Hepatic stellate cell (primary cell): Measurements from ENCODE around the gene NPAS2.
A peak's percentile ranks its signal among the peaks of the same experiment; 100 is the strongest.

Source experiments
- DNase-seq: peaks from one replicate; pipeline ENCODE4 v3.0.0; 2011; ENCODE audit warnings: low spot score

NPAS2 gene

DNA sequence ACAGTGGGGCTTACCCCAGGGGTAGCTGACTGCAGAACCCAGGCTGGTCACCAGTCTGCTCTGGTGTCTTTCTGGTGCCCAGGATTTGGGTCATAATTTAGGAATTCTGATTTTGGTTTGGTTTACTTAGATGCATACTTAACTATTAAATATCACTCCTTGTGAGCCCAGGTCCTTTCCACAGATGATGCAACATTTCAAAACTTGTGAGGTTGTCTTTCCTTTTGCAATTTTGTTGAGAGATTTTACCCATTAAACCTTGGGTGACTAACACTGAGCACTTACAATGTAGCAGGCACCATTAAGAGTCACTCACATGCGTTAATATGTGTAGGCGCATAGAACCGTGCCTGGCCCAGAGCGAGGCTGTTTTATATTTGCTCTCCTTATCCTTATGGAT is 120.3 kb downstream of the NPAS2 start:
- no peak for DNase-seq

DNA sequence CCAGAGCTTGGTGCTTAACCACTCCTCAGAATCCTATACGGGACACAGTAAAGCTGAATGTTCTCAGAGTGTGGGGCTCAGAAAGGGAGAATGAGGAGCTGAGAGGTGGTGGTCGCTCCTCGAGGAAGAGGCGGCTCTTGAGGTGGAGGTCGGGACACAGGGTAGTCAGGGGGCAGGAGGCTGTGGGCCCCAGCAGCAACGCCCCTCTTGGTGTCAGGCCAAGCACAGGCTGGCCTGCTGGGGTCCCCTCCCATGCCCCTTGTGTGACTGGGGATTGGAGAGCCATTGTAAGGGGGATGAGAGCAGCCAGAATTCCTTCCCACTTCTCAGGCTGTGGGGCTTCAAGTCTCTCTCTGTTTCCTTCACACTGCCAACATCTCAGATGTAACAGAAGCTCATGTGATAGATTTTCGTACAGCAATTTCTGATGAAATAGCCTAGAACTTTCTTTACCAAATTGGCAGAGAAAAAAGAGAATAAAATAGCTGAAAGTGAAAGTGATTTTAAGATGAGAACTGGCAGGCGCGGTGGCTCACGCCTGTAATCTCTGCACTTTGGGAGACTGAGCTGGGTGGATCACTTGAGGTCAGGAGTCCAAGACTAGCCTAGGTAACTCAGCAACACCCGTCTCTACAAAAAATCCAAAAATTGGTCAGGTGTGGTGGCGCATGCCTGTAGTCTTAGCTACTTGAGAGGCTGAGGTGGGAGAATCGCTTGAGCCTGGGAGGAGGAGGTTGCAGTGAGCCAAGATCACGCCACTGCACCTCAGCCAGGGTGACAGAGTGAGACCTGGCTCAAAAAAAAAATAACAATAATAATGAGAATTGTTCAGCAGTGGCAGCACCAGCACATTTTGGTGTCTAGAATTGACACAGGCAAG is 121.1 kb downstream of the NPAS2 start:
- DNase-seq, result no peak

DNA sequence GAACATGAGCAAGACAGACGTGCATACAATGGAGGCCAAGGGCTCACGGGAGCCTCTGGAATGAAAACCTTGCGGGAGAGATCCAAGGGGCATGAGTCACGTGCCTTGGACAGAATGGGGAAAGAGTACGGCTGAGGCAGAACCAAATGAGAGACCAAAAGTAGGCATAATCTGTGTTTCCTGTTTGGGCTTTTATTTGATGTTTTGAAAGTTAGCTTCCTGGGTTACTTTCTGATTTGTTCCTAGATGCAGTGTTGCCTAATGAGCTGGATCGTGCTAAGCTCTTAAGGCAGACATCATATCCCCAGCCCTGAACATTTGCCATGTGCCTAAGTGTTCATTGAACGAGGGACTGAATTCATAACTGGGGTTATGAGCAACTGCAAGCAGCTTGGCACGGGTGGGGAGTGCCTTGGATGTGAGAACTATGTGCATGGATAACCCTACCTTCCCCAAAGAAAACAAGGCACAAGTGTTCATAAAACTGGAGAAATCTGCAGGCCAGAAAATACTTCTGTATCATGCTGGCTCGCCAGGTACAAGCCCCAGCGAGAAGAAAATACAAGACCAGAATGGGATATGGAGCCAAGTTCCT is 121.8 kb downstream of the NPAS2 start:
- no peak for DNase-seq

DNA sequence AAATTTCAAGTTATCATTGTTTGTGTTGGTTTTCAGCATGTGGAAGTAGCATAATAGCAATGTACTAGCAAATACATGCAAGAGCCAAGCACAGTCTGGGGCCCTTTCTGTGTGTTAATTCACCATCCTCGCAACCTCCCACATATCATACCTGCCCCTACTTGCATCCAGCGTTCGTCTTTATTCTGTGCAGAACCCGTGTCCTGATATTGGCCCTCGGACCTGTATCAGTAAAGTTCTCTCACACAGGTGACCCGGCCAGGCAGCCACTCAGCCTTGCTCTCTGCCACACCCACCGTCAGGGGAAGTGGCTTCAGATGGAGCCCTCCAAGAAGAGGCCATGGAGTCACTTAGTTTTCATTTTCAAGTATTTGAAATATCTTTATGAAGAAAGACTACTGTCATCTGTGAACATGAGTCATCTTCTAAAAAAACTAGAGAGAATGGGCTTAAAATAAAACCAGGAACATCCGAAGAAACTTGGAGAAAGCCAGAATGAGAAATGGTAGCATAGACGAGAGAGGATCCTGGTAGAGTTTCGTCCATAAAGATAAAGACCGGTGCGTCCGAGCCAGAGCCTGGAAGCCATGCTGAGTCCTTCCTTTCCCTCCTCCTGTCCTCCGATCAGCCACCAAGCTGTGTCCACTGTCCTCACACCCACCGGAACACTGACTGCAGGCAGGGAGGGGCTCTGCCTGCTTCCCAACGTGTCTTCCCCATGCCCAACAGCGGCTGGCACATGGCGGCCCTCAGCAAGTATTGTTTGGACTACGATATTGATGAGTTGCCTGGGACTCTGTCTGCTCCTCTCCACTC is 124.9 kb downstream of the NPAS2 start:
- DNase-seq, result peak; percentile 57

DNA sequence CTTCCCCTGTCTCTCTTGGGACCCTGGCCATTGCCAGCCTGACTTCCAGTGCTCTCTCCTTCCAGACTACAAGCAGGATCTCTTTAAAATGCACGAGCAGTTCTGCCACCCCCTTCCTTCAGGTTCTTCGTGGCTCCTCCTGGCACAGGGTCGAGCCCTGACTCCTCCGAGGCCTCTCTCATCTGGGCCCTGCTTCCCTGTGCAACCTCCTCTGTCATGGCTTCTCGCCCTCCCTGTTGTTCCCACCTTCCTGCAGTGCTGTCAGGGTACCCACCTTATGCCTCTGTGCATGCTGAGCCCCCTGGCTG is 125.4 kb downstream of the NPAS2 start:
- DNase-seq, result no peak

DNA sequence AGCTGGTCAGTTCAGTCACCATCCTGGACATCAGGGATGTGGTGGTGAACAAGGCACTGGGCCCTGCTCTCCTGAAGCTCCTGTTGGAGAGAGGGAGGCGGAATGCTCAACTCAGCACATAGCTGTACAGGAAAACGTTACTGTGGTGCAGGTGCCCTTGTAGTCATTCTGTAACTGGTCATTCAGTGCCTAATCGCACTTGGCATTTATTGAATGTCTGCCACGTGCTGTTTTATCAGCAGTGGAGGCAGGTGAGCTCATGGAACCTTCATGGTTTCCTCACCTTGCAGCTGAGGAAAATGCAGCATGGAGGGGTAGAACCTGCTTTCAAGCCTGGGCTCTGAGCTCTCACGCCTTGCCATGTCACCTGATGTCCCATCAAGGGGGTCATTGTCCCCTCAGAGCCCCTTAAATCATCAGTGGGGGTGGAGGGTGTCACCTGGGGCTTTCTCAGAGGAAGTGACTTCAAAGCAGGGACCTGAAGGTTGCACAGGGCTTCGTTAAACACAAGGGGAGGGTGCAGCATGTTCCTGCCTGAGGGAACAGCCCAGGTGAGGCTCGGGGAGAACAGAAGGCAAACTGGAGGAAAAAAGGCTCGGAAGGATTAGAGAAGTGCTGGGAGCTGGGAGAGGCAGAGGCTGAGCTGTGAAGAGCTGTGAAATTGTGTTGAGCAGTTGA is 126.1 kb downstream of the NPAS2 start:
- no peak for DNase-seq

DNA sequence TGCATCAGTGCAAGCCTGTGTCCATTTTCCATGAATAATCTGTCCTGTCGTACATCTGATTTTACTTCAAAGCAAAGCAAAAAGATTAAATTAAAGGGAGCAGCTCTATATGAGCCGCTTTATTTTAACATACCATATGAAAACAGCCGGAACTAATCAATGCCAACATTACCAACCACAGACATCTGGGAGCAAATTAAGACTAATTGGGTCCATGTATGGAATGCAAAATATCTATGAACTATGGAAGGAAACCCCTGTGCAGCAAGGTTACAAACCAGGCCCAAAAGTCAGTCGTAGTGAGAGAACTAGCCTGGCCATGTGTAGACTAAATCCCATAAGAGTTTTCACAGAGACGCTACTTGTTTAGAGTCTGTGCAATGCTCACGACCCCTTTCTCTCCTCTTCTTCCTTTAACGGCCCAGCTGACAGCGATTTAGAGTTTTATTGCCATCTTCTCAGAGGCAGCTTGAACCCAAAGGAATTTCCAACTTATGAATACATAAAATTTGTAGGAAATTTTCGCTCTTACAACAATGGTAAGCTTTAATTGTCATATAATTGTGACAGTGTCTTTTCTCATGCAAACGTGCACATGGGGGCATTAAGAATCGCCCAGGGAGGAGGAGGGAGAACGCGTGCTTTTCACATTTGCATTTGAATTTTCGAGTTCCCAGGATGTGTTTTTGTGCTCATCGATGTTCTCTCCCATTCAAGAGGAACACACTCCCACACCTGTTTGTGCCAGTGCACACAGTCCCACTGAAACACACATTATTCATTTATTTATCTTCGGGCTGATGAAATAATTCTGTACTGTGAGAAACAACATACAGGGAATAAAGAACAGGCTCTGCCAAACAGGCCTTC is 129.2 kb downstream of the NPAS2 start:
- DNase-seq, result no peak

DNA sequence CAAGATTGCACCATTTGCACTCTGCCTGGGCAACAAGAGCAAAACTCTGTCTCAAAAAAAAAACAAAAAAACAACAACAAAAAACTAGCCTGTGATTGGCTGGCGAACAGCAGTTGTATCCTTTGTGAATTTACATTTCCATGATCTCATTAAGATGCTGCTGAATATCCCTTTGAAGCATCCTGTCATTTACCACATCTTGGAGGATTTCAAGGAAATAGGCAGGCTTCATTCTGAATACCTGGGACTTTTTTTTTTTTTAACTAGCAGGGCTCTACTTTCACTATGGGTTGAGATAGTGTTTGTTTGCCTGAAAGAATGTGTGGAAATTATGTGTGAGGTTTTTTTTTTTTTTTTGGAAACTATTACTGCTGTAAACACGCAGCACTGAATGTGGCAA is 132.6 kb downstream of the NPAS2 start:
- no peak for DNase-seq

DNA sequence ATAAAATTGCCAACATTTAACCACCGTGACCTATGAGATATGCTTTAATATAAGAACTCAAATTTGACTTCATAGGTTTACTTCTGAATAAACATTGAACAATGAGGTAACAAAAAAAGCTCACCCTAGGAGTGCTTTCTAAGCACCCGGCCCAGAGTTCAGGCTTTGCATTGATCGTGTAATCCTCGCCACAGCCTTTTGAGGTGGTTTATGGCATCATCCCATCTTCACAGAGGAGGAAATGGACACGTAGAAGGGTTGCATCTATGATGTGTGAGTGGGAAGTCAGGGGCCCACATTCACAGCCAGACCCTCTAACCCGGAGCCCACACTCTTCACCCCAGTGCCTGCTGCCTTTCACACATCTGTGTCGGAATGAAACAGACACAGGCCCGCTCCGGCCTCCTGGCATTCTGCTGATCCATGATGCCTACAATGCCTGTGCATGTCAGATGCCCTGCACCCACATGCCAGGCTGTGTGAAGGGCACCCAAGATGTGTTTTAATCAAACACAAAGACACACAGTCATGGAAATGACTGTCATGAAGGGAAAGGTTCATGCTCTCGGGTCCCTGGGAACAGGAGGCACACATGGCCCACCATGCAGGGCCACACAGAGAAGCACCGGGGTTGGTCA is 133.6 kb downstream of the NPAS2 start:
- no peak for DNase-seq

DNA sequence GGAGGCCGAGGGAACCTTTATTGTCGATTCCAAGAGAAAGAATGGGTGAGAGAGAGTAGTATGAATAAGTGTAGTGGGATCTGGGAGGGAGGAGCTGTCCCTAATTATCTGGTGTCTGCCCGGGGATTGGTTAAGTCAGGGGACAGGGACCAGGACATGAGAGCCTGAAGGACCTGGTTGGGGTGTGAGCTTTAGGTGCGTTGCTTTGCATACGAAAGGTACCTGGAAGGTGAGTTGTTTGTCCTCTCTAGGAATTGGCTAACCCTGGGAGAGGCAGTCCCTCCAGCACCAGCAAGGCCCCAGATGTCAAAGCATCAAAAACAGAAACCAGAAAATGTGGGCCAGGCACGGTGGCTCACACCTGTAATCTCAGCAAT is 134.1 kb downstream of the NPAS2 start:
- DNase-seq, result no peak

DNA sequence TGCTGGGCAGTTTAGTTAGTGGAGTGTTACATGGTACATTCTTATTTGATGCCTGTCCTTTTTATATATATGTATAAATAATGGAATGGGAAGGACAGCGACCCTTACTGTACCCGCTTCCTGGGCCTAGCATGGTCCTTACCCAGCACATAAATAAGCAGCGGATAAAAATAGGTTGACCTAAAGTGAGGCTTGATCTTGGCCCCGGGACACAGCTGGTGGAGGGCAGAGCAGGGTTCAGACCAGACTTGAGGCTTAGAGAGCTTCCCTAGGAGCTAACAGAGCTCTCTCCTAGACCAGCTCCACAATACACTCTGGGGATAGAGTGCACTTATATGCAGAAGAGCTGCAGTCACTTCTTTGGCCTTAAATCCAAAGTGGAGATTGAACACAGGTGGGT is 135.3 kb downstream of the NPAS2 start:
- no peak for DNase-seq

DNA sequence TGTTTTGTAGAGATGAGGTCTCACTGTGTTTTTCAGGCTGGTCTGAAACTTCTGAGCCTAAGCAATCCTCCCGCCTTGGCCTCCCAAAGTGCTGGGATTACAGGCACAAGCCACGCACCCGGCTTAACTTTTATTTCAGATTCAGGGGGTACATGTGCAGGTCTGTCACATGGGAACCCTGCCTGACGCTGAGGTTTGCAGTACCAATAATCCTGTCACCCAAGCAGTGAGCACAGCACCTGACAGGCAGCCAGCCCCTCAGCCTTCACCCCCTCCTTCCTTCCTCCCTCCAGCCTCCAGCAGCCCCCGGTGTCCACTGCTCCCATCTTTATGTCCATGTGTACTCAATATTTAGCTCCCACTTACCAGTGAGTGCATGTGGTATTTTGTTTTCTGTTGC is 136.1 kb downstream of the NPAS2 start:
- no peak for DNase-seq

DNA sequence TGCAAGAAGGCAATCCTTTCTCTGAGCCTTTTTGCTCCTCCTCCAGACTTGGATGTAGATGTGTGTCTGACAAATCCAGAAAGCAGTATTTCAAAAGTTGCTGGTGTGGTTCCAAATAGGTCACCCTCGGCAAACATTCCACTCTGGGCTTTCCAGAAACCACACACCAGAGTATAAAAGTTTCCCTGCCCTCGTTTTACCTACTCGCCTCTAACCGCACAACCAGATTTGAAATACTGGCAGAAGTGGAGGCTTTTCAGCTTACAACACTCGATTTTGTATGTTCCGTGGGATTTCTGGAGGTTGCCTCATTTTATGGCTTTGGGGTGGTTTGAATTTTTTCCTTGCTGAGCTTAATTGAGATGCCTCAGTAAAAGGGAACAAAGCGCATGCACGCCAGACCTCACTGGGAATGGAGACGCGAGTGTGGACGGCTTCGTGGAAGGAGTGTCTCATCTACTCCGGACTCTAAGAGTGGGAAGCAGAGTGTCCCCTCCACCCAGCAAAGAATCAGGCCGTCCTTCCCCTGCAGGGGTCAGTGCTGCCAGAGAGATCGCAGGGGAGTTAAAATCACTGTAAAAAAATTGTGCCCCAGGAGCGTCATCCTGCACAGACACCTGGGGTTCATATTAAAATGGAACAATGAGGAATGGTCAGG is 138.2 kb downstream of the NPAS2 start:
- DNase-seq, result peak; percentile 70

DNA sequence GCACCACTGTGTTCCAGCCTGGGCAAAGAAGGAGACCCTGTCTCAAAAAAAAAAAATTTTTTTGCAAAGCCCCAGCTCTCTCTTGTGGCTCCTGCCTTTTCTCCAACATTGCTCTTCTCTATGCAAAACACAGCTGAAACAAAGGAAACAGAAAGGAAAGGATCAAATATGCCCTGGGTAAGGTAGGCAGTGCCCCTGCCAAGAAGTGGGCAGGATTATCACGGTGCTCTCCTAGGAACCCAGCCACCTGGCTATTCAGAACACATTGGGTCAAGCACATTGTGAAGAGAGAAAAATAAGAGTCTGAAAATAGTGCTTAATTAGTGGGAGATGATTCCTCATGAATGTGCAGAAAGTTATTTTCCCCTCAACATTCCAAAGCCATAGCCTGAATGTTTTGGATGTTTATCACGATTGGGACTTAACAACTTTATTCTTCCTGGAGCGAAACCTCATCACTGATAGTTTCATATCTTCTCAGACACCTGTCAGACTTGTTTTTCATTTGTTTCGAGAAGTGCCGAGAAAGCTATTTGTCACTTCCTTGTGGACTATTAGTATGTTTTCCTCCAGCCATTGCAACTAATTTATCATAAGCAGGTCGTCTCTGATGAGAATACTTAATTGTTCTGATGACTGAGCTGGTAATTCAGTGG is 139.4 kb downstream of the NPAS2 start:
- no peak for DNase-seq

DNA sequence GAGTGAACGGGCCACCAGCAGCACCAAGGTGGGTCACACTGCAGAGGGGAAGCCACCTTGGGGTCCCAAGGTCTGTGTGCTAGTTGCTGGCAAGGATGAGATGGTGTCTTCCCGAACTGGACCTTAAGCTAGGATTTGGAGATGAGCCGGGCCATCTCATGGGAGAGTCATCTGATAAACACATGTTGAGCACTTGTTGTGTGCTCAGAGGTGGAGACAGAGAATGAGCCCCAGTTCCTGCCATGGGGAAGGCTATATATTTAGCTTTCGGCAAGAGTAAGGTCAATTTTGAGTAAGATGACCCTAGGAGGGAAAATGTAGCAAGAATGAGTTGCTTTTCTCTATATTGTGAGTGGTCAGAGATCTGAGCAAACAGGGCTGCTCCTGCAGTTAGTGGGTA is 140.7 kb downstream of the NPAS2 start:
- DNase-seq, result no peak

DNA sequence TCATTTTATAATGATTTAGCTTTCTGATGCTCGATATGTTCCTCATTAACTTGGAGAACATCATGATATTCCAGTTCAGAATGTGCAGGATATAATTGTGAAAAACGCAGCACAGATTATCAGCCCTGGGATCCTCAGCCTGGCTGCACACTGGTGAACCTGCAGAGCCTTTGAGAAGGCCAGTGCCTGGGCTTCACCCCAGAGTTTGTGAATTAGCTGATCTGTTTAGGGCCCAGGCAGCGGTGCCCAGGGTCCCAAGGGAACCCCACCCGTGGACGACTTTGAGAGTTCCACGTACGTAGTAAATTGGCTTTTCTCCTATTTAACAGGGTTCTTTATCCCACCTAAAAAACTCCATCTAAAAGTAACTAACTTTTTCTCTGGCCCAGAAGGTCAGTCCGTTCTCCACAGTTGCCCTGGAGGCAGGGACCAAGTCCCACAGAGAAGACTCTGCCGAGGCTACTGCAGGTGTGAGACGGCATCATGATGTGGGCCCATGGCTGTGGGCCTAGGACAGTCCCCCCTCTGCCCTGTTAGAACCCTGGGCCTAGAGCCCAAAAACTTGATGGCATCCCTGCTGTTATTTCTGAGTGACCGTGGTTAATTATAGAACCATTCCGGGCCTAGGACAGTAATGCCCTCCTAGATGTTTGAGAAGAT is 142.6 kb downstream of the NPAS2 start:
- DNase-seq, result no peak

DNA sequence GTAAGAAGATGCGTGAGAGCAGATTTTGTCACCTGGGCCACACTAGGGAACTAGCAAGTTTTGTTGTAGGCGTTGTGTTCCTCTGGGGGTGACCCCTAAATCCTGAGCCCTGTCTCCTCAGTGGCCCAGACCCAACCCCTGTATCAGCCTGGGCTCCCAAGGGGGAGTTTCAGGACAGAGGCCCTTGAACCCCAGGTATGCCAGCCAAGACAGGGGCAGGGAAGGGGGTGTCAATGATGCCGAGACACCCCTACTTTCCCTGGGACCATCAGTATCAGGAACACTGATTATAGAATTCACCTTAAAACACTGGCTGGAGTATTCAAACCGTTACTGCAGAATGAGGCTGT is 143.1 kb downstream of the NPAS2 start:
- no peak for DNase-seq

DNA sequence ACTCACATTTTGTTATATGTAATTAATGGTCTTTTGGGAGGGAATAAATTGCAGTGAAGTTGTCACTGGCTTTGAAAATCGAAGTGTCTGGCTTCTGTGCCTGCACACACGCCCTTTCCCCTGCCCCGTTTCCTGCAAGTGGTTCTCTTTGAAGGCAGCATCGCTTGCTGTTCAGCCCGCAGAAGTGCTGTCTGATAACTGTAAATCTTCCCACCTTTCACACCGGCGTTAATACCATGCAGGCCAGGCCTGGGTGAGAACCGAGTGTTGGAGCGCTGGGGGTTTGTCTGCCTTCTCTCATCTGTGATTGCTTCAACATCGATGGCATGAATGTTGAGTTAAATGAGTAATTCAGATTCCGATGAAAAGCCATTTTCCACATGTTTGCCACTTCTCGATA is 144.3 kb downstream of the NPAS2 start:
- no peak for DNase-seq

DNA sequence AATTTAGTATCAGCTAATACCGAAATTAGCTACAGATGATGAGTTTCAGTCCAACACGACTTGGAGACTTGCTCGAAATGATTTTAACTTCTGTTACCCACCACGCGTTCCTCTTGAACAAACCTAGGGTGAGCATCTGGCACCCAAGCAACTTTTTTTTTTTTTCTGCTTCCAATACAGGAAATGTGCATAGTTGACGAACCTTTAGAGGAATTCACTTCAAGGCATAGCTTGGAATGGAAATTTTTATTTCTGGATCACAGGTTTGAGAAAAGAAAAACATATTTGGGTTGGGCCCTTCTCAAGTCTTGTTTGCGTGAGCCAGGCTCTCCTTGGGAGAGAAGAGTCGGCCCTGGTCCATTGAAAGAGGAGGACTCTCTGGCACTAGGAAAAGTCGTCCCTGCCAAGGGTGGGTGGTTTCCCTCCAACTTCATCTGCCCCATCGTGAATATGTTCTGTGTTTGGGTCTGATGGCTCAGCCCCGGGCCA is 144.8 kb downstream of the NPAS2 start:
- DNase-seq, result no peak
